Pancreas (tissue), 10 donors: ENCODE measurements around the gene ARHGEF6. TPM values are rescaled to one million over a fixed set of nuclear protein-coding genes. Genes with fewer than 3 reads are reported as not detected.

Experiments used
- ATAC-seq, 4 donors: fragments of 200-7000 bp; cut with Tn5 transposase; one replicate each; pipeline versions ENCODE4 v1.8.0 to v1.9.1; 2020; ENCODE audit warnings: mild to moderate bottlenecking in 4 of 4, moderate library complexity in 4 of 4
- DNase-seq, 6 donors: peaks; one replicate each; pipeline ENCODE4 v3.0.0-alpha.2; 2020
- FAIRE-seq: peaks from 2 replicates; lab custom pipeline; 2012; peaks lifted over from hg19 to GRCh38; lab: Jason Lieb, UNC
- H3K27ac ChIP-seq, 4 donors: fragments of 200-600 bp; sonication (generic); 1 replicate in 3 of 4; 2 replicates in 1 of 4; pipeline versions ENCODE4 v1.5.0 to v1.8.0; 2020
- H3K27me3 ChIP-seq, 4 donors: fragments of 200-600 bp; one replicate each; pipeline ENCODE4 v1.8.0; 2021
- H3K36me3 ChIP-seq, 3 donors: fragments of 200-600 bp; sonication (generic) in 1 of 3; one replicate each; pipeline versions ENCODE4 v1.5.0 to v1.8.0; 2020 to 2021
- H3K4me1 ChIP-seq, 3 donors: fragments of 200-600 bp; one replicate each; pipeline ENCODE4 v1.8.0; 2021
- H3K4me3 ChIP-seq, 4 donors: fragments of 200-600 bp; sonication (generic) in 2 of 4; one replicate each; pipeline versions ENCODE4 v1.5.0 to v1.8.0; 2020 to 2021
- H3K9me3 ChIP-seq, 4 donors: fragments of 200-600 bp; one replicate each; pipeline ENCODE4 v1.8.0; 2021
- WGBS, 2 donors: extraction: QIAGEN DNeasy Blood & Tissue Kit; methylation state at CpG; one replicate each; pipeline ENCODE4 v1.1.7; 2013; 5-methylcytosine and 5-hydroxymethylcytosine counted together
- intact Hi-C, 3 donors: fragments of 100-400 bp; cut with DNase I; formaldehyde crosslinking; loops; one replicate each; pipeline versions ENCODE4 v1.11.1 to v1.14.2; 2022
- polyA plus RNA-seq, 2 donors: library from polyadenylated mRNA; stranded (reverse); fragments of 200-250 nt; gene quantifications; one replicate each; pipeline ENCODE4 v1.2.3, GENCODE V29; 2013
- total RNA-seq, 6 donors: library from RNA; stranded (reverse); fragmentation: NEBNext Ultra II Directional in 4 of 6; extraction: Animal tissue kit (Norgen Biotek cat#: 25700) in 4 of 6; gene quantifications; one replicate each; pipeline versions ENCODE4 v1.2.1 to v1.2.4, GENCODE V29; 2021 to 2023
- TF ChIP-seq, protein P1 (sequence below), 4 donors: fragments of 200-600 bp; sonication (generic) in 3 of 4; IDR thresholded peaks; one replicate each; pipeline versions ENCODE4 v1.5.0 to v1.8.0; 2021; ENCODE audit warnings: antibody characterized with exemption in 4 of 4
- donor health status: healthy with polysubstance abuse.
- donor health status: DM: no; HTN: no; CAD: no; lungs with moderate emphysema.
- donor health status: DM: no; HTN: no; CAD: no.
- donor health status: control.
- donor health status: control.
- donor health status: Bipolar disorder and iron deficiency.
- donor health status: DM: yes; HTN: yes; CAD: no.
- donor health status: DM: no; HTN: no; CAD: no.
- donor health status: DM: no; HTN: no; CAD: no.
- donor health status: DM: yes; HTN: yes; CAD: no.

The ARHGEF6 gene
- total and polyA plus RNA-seq, 8 donors, result 1.2 to 6.2 (median 2.0) TPM

DNA sequence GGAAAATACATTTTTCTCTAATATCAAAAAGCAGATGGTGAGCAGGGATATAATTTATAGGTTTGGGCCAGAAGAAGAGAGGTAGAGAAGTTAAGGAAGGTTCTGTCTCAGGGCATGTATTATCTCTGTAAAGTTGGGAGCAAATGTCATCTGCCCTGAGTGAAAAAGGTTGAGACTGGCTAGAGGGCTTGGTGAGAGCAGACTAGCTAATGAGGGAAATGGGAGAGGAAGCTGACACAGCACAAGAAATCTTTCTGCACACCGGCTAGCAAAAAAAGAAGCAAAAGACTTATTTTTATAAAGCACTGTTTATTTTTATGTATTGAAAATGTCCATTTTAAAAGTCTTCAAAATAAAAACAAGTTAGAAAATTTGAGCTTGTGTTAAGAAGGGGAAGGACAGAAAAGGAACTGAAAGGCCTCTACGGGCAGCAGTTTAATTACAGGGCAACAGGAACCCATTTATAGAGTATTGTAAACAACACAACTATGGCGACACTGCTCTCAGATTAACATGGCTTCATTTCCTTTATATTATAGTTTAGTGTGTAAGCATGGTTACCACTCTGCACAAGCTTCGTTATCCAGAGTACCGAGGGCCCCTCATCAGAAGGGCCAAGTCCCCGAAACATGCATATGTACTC lies 115.4 kb downstream of the ARHGEF6 start:
- ATAC-seq (no peak), FAIRE-seq (no peak), DNase-seq (no peak)
- no peaks in the 10 kb centered on the region for H3K27me3 ChIP-seq
- WGBS, 2 donors, result 83 to 89% methylated on average over 6 of the region's 6 CpGs
- TF ChIP-seq, protein P1, sequence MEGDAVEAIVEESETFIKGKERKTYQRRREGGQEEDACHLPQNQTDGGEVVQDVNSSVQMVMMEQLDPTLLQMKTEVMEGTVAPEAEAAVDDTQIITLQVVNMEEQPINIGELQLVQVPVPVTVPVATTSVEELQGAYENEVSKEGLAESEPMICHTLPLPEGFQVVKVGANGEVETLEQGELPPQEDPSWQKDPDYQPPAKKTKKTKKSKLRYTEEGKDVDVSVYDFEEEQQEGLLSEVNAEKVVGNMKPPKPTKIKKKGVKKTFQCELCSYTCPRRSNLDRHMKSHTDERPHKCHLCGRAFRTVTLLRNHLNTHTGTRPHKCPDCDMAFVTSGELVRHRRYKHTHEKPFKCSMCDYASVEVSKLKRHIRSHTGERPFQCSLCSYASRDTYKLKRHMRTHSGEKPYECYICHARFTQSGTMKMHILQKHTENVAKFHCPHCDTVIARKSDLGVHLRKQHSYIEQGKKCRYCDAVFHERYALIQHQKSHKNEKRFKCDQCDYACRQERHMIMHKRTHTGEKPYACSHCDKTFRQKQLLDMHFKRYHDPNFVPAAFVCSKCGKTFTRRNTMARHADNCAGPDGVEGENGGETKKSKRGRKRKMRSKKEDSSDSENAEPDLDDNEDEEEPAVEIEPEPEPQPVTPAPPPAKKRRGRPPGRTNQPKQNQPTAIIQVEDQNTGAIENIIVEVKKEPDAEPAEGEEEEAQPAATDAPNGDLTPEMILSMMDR (IDR thresholded peaks at IDR 0.05), result no peak
- no peak overlapping the region for H3K27ac ChIP-seq
- no peaks in the 10 kb centered on the region for H3K4me1 ChIP-seq
- no peak overlapping the region for H3K4me3 ChIP-seq
- H3K36me3 ChIP-seq, result no peaks in the 10 kb centered on the region
- intact Hi-C loops, result no loop called here
- H3K9me3 ChIP-seq, result no peaks in the 10 kb centered on the region

DNA sequence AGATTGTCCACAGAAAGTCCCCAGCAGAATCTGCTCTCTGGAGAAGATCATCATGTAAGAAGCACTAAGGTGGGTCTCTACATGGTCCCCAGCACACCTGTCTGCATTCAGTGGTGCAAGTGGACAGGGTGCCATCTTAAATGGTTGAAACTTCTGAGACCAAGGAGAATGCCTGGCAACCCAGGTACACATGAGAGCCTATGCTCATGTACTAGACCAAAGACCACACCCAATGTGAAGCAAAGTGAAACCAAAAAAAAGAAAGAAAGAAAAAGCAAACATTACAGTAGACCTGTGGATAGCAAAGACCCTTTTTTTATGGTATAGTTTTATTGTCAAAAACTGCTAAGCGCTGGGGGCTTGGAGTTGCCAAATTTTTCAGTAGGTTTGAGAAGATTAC lies 117.8 kb downstream of the ARHGEF6 start:
- no peaks in the 10 kb centered on the region for H3K36me3 ChIP-seq
- H3K27ac ChIP-seq, result no peak overlapping the region
- no peak for DNase-seq
- H3K27me3 ChIP-seq, result no peaks in the 10 kb centered on the region
- ATAC-seq, result no peak
- intact Hi-C loops, result no loop called here
- WGBS, 2 donors, result 70 to 95% methylated on average over 1 of the region's 1 CpG
- no peaks in the 10 kb centered on the region for H3K4me1 ChIP-seq
- H3K9me3 ChIP-seq, result no peaks in the 10 kb centered on the region
- TF ChIP-seq, protein P1 (IDR thresholded peaks at IDR 0.05), result no peak
- H3K4me3 ChIP-seq, result no peak overlapping the region
- no peak for FAIRE-seq

DNA sequence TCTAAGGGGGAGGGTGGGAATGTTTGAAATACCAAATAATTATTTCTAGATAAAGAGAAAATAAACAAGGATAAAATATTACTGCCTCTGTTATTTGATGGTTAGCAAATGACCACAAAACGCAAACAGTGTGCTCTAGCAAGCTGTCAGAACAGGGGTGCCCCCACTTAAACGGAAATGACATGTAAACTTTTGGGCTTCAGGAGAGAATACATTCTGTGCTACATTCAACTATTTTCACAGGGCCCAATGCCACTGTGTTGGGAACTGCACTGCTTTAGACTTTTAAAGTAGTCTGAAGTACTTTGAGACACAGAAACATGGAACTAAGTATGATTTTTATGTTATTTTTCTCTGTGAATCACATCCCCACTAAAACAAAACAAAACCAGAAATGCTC lies 118.6 kb downstream of the ARHGEF6 start:
- H3K4me1 ChIP-seq, result no peaks in the 10 kb centered on the region
- no peaks in the 10 kb centered on the region for H3K36me3 ChIP-seq
- no peaks in the 10 kb centered on the region for H3K27me3 ChIP-seq
- TF ChIP-seq, protein P1 (IDR thresholded peaks at IDR 0.05), result no peak
- H3K27ac ChIP-seq, result no peak overlapping the region
- FAIRE-seq, result no peak
- no peak for ATAC-seq
- H3K9me3 ChIP-seq, result no peaks in the 10 kb centered on the region
- WGBS, 2 donors, result 29 to 49% methylated on average over 2 of the region's 2 CpGs
- no peak overlapping the region for H3K4me3 ChIP-seq
- no peak for DNase-seq
- intact Hi-C loops, result no loop called here

DNA sequence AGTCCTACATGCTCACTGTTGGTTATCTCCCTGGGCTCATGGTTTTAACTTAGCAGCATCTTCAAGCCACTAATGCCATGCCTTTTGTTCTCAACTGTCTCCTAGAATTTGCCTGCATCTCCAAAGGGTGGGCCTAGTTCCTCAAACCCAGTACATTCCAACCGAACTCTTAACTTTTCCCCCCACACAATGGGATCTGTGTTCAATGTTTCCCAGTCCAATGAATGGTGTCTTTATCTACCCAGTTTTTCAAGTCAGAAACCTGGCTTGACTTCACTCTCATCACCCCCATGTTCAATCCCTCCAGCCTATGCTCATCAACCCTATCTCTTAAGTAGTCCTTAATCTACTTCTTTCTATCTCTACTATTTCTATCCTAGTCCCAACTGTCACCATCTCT lies 119.8 kb downstream of the ARHGEF6 start:
- intact Hi-C loops, result no loop called here
- ATAC-seq, result no peak
- no peaks in the 10 kb centered on the region for H3K36me3 ChIP-seq
- H3K27me3 ChIP-seq, result no peaks in the 10 kb centered on the region
- FAIRE-seq, result no peak
- WGBS, 2 donors, result 54 to 69% methylated on average over 1 of the region's 1 CpG
- no peaks in the 10 kb centered on the region for H3K9me3 ChIP-seq
- no peak overlapping the region for H3K27ac ChIP-seq
- H3K4me3 ChIP-seq, result no peak overlapping the region
- H3K4me1 ChIP-seq, result no peaks in the 10 kb centered on the region
- DNase-seq, result no peak
- TF ChIP-seq, protein P1 (IDR thresholded peaks at IDR 0.05), result no peak

DNA sequence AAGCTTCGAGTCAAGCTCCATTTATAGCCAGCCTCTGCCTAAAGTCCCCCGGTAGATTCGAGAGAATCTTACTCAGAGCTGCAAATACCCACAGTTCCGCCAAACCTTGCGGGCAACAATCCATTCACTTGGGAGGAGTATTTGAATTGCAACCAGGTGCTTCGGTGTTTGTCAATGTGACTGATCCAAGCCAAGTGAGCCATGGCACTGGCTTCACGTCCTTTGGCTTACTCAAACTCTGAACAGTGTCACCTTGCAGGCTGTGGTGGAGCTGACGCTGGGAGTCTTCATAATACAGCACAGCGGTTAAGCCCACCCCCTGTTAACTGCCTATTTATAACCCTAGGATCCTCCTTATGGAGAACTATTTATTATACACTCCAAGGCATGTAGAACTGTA lies 121.6 kb downstream of the ARHGEF6 start:
- Histone ChIP-seq H3K27me3 (no peaks in the 10 kb centered on the region), H3K27ac (no peak overlapping the region), H3K9me3 (no peaks in the 10 kb centered on the region), H3K36me3 (no peaks in the 10 kb centered on the region), H3K4me1 (no peaks in the 10 kb centered on the region), H3K4me3 (no peak overlapping the region)
- WGBS, 2 donors, result 76 to 85% methylated on average over 9 of the region's 9 CpGs
- DNase-seq (no peak), FAIRE-seq (no peak), ATAC-seq (no peak)
- intact Hi-C loops, result no loop called here
- TF ChIP-seq, protein P1 (IDR thresholded peaks at IDR 0.05), result no peak
